Erythroblast (primary cell): ENCODE measurements around the gene GSC2.

Source experiments
- GATA1 ChIP-seq: IDR thresholded peaks from 2 replicates; pipeline ENCODE4 v1.6.1; 2011; ENCODE audit warnings: low read depth, mild to moderate bottlenecking, control low read depth, low read length, moderate library complexity
- POLR2A ChIP-seq: IDR thresholded peaks from 2 replicates; pipeline ENCODE4 v1.6.1; 2011; ENCODE audit warnings: mild to moderate bottlenecking, low read length

- no peak for TF ChIP-seq POLR2A
- TF ChIP-seq GATA1 = no peak
These were observed 6.1 kb downstream of the GSC2 start for GRCh38 chr22:19143967-19144400.
